Measurements from ENCODE around the gene TMEM187. TPM values are rescaled to one million over a fixed set of nuclear protein-coding genes. Genes with fewer than 3 reads are reported as not detected.

The TMEM187 gene
- total and polyA plus RNA-seq, 10 of the 15 experiments (the other 5 are each of a cell fraction or from before 2014, with no cell fraction given) = 0.45 to 8.5 (median 4.1) TPM

DNA sequence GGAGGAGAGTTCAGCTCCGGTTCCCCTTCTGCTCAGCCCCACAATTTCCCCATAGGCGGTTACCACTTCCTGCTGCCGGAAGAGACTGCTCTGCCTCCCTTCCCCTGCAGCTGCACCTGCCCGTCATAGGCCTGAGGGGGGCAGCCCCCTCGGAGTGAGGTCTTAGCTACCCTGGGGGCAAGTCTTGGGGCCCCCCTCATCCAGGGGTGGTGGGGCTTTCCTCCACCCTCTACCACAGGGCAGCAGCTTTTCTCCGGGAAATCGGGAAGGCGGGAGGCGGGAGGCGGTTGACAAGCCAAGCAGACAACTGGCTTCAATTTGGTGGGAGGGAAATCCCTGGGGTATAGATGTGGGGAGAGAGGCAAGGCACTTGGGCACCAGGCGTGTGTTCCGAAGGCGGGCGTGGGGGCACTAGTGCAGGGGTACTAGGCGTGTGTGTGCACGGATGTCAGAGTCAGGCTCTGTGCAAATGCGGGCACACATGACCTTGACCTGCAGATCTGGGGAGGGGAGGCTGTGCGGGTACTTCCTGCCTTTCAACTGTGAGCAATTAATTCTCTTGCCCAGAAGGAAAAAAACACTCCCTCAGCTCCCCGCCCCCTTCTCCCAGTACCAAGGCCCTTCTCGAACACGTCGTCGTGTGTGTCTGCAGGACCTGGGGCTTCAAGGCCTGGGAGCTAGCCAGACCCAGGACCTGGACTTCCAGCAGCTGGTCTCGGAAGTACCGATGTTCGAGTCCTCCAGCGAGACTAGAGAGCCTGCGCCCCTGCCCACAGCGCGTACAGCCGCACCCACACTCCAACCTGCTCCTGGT is 45.5 kb upstream of the TMEM187 start (continued):
- TF ChIP-seq, protein P1, sequence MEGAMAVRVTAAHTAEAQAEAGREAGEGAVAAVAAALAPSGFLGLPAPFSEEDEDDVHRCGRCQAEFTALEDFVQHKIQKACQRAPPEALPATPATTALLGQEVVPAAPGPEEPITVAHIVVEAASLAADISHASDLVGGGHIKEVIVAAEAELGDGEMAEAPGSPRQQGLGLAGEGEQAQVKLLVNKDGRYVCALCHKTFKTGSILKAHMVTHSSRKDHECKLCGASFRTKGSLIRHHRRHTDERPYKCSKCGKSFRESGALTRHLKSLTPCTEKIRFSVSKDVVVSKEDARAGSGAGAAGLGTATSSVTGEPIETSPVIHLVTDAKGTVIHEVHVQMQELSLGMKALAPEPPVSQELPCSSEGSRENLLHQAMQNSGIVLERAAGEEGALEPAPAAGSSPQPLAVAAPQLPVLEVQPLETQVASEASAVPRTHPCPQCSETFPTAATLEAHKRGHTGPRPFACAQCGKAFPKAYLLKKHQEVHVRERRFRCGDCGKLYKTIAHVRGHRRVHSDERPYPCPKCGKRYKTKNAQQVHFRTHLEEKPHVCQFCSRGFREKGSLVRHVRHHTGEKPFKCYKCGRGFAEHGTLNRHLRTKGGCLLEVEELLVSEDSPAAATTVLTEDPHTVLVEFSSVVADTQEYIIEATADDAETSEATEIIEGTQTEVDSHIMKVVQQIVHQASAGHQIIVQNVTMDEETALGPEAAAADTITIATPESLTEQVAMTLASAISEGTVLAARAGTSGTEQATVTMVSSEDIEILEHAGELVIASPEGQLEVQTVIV (IDR thresholded peaks at IDR 0.05; ENCODE audit: borderline replicate concordance, partially characterized antibody) = no peak
- no peak for TF ChIP-seq SREBF2 (IDR thresholded peaks at IDR 0.05; ENCODE audit: low read length)
- TF ChIP-seq YY1 (IDR thresholded peaks at IDR 0.05; ENCODE audit: low read depth, low read length) = no peak
- TF ChIP-seq, protein P2, sequence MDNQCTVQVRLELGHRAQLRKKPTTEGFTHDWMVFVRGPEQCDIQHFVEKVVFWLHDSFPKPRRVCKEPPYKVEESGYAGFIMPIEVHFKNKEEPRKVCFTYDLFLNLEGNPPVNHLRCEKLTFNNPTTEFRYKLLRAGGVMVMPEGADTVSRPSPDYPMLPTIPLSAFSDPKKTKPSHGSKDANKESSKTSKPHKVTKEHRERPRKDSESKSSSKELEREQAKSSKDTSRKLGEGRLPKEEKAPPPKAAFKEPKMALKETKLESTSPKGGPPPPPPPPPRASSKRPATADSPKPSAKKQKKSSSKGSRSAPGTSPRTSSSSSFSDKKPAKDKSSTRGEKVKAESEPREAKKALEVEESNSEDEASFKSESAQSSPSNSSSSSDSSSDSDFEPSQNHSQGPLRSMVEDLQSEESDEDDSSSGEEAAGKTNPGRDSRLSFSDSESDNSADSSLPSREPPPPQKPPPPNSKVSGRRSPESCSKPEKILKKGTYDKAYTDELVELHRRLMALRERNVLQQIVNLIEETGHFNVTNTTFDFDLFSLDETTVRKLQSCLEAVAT (IDR thresholded peaks at IDR 0.05) = no peak
- no peak for TF ChIP-seq CBX5 (IDR thresholded peaks at IDR 0.05; ENCODE audit: low read depth)
- TF ChIP-seq NFIC (IDR thresholded peaks at IDR 0.05; ENCODE audit: low read depth, low read length) = no peak
- TF ChIP-seq FOS (IDR thresholded peaks at IDR 0.05; ENCODE audit: borderline replicate concordance, extremely low read depth, insufficient read length) = no peak
- TF ChIP-seq, protein P3, sequence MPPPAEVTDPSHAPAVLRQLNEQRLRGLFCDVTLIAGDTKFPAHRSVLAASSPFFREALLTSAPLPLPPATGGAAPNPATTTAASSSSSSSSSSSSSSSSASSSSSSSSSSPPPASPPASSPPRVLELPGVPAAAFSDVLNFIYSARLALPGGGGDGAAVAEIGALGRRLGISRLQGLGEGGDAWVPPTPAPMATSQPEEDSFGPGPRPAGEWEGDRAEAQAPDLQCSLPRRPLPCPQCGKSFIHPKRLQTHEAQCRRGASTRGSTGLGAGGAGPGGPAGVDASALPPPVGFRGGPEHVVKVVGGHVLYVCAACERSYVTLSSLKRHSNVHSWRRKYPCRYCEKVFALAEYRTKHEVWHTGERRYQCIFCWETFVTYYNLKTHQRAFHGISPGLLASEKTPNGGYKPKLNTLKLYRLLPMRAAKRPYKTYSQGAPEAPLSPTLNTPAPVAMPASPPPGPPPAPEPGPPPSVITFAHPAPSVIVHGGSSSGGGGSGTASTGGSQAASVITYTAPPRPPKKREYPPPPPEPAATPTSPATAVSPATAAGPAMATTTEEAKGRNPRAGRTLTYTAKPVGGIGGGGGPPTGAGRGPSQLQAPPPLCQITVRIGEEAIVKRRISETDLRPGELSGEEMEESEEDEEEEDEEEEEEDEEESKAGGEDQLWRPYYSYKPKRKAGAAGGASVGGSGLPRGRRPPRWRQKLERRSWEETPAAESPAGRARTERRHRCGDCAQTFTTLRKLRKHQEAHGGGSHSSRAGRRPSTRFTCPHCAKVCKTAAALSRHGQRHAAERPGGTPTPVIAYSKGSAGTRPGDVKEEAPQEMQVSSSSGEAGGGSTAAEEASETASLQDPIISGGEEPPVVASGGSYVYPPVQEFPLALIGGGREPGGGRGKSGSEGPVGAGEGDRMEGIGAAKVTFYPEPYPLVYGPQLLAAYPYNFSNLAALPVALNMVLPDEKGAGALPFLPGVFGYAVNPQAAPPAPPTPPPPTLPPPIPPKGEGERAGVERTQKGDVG (CRISPR knock-in tag; IDR thresholded peaks at IDR 0.05) = no peak
- no peak; the same call in 1 of the 2 replicates for TF ChIP-seq MXI1 (IDR thresholded peaks at IDR 0.05; ENCODE audit: low read depth, low read length)
- TF ChIP-seq ASH2L (IDR thresholded peaks at IDR 0.05; ENCODE audit: borderline replicate concordance, low read depth) = no peak
- TF ChIP-seq, protein P4, sequence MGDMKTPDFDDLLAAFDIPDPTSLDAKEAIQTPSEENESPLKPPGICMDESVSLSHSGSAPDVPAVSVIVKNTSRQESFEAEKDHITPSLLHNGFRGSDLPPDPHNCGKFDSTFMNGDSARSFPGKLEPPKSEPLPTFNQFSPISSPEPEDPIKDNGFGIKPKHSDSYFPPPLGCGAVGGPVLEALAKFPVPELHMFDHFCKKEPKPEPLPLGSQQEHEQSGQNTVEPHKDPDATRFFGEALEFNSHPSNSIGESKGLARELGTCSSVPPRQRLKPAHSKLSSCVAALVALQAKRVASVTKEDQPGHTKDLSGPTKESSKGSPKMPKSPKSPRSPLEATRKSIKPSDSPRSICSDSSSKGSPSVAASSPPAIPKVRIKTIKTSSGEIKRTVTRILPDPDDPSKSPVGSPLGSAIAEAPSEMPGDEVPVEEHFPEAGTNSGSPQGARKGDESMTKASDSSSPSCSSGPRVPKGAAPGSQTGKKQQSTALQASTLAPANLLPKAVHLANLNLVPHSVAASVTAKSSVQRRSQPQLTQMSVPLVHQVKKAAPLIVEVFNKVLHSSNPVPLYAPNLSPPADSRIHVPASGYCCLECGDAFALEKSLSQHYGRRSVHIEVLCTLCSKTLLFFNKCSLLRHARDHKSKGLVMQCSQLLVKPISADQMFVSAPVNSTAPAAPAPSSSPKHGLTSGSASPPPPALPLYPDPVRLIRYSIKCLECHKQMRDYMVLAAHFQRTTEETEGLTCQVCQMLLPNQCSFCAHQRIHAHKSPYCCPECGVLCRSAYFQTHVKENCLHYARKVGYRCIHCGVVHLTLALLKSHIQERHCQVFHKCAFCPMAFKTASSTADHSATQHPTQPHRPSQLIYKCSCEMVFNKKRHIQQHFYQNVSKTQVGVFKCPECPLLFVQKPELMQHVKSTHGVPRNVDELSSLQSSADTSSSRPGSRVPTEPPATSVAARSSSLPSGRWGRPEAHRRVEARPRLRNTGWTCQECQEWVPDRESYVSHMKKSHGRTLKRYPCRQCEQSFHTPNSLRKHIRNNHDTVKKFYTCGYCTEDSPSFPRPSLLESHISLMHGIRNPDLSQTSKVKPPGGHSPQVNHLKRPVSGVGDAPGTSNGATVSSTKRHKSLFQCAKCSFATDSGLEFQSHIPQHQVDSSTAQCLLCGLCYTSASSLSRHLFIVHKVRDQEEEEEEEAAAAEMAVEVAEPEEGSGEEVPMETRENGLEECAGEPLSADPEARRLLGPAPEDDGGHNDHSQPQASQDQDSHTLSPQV (IDR thresholded peaks at IDR 0.05) = no peak
- TF ChIP-seq, protein P5, sequence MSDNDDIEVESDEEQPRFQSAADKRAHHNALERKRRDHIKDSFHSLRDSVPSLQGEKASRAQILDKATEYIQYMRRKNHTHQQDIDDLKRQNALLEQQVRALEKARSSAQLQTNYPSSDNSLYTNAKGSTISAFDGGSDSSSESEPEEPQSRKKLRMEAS (IDR thresholded peaks at IDR 0.05; ENCODE audit: low read depth, low read length) = no peak; the same call in 1 of the 2 replicates
- TF ChIP-seq ESRRA (IDR thresholded peaks at IDR 0.05; ENCODE audit: low read length) = no peak
- no peak for TF ChIP-seq ZNF274 (IDR thresholded peaks at IDR 0.05; ENCODE audit: insufficient read depth, insufficient read length)
- no peak for TF ChIP-seq HDAC6 (IDR thresholded peaks at IDR 0.05; ENCODE audit: unreplicated experiment)
- 0 out of 2 replicates have a peak, but pooled peaks have one; percentile 15 for TF ChIP-seq BACH1 (IDR thresholded peaks at IDR 0.05; ENCODE audit: borderline replicate concordance)
- TF ChIP-seq POLR2AphosphoS2 (IDR thresholded peaks at IDR 0.05; ENCODE audit: low read depth, low read length) = peak; percentile 59; the same call in 1 of the 2 replicates
- TF ChIP-seq BCL11A (IDR thresholded peaks at IDR 0.05; ENCODE audit: low read depth, low read length) = peak; percentile 28; the same call in 1 of the 2 replicates

All from GM12878 (cell line).